ENCODE data around the gene TIPARP.
"Not testable (repeated sequence)": the region's sequence is repeated elsewhere in the genome, so short reads cannot be mapped to it uniquely, and the experiment has no call there.

The TIPARP gene

DNA sequence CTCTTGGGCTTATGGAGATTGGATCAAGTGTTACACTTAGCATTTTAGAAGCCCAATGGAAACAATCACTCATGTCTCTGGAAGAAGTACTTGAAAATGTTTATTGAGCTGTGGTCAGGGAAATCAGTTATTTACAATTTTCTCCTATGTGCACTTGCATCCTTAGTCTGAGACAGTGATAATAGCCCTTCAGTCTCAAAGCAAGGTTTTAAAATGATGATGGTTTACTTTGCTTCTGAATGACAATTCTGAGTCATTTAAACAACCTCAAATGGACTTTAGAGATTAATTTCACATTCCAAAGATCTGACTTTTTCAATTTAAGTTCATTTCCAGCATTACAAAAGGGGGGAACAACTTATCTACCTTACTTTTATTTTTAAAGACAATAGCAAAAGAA is 20.1 kb downstream of the TIPARP start:
- TF ChIP-seq CTCF (IDR thresholded peaks at IDR 0.05; ENCODE audit: low read depth, low read length), result no peak
- H3K4me3 ChIP-seq (ENCODE audit: low read depth, low read length), result no peak overlapping the region

DNA sequence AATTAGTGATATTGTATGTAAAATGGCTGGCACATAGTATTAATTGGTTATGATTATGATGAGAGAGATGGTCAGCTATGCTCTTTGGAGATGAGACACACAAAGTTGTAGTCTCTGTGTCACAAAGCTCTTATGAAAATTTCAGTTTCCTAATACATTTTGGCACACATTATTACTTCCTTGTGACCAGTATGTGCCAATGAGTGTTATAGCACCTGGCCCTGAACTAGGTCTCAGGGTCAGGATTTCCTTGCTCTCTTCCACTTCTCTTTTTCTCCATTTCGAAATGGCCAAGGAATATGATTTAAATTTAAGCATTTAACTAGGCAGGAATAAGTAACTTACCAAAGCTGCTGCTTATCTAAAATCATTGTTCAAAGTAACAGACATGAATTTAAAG is 28.0 kb downstream of the TIPARP start:
- H3K4me3 ChIP-seq (ENCODE audit: low read depth, low read length), result no peak overlapping the region
- no peak for TF ChIP-seq CTCF (IDR thresholded peaks at IDR 0.05; ENCODE audit: low read depth, low read length)

DNA sequence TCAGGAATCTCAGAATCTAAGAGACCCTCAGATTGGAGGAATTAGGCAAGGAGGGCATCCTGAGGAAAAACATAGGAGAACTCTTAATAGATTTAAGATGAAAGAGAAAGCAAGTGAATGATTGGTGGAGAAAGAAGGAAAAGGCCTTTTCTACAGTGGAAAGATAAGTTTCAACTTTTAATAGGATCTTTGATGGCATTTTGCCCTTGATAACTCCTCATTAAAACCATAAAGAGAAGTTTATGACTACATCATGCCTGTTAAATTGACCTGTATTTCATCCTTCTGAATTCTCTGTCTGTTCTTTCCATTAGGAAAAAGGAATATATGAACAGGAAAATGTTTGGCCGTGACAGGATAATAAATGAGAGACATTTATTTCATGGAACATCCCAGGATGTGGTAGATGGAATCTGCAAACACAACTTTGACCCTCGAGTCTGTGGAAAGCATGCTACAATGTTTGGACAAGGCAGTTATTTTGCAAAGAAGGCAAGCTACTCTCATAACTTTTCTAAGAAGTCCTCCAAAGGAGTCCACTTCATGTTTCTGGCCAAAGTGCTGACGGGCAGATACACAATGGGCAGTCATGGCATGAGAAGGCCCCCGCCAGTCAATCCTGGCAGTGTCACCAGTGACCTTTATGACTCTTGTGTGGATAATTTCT is 30.1 kb downstream of the TIPARP start:
- no peak for TF ChIP-seq CTCF (IDR thresholded peaks at IDR 0.05; ENCODE audit: low read depth, low read length)
- H3K4me3 ChIP-seq (ENCODE audit: low read depth, low read length), result no peak overlapping the region

DNA sequence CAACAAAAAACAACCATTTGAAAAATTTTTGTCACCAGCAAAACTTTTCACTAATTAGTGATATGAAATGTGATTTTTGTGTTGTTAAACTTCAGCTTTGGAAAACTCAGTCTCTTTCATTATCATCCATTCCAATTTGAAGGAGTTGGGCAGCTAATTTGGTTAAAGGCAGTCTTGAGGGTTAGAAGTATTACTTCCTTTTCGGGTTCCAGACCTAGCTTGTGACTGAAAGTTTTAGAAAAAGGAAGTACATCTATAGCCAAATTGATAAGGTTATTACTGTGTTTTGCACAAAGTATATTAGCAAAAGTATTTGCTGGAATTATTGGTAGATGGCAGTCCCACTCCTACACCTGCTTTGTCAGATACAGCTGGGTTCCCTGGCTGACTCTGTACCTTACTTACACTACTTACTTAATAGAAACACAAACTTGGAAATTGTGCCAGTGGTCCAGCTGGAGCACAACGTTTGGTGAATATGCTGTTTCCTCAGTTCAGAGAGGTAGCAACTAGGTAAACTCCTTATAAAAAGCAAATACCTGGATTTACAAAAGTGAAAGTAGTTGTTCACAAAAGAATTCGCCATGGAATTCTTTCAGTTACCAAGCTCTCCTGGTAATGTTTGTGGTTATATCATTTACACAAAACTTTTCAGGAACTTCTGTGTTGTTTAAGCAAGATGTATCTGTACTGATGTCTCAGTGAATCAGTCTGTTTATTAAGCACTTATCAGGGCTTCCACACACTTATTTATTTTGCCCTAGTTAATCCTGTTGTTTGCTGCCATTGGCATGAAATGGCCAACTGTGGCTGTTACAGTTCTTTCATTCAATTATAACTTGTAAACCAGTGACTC is 31.6 kb downstream of the TIPARP start:
- no peak overlapping the region for H3K4me3 ChIP-seq (ENCODE audit: low read depth, low read length)

DNA sequence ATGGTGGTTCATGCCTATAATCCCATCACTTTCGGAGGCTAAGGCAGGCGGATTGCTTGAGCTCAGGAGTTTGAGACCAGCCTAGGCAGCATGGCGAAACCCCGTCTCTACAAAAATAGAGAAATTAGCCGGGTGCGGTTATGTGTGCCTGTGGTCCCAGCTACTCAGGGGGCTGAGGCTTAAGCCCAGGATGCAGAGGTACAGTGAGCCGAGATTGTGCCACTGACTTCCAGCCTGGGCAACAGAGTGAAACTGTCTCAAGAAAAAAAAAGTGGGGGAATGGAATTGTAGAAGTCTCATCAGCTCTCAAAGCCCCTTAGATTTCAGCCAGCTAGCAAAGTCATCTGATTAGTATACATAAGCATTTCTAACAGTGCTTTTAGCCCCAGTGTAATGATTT is 33.2 kb downstream of the TIPARP start:
- no peak overlapping the region for H3K4me3 ChIP-seq (ENCODE audit: low read depth, low read length)
- no peak for TF ChIP-seq CTCF (IDR thresholded peaks at IDR 0.05; ENCODE audit: low read depth, low read length)

More for the DNA sequence above, 31.6 kb downstream of the TIPARP start:
- no peak for TF ChIP-seq CTCF (IDR thresholded peaks at IDR 0.05; ENCODE audit: low read depth, low read length)

GRCh38 chr3:156710429-156710828 is 36.0 kb downstream of the TIPARP start:
- no peak for TF ChIP-seq CTCF (IDR thresholded peaks at IDR 0.05; ENCODE audit: low read depth, low read length)
- no peak overlapping the region for H3K4me3 ChIP-seq (ENCODE audit: low read depth, low read length)

- no peak for TF ChIP-seq CTCF (IDR thresholded peaks at IDR 0.05; ENCODE audit: low read depth, low read length)
- no peak overlapping the region for H3K4me3 ChIP-seq (ENCODE audit: low read depth, low read length)
Measured at GRCh38 chr3:156711113-156711512, 36.7 kb downstream of the TIPARP start.

GRCh38 chr3:156711944-156712343 is 37.6 kb downstream of the TIPARP start:
- H3K4me3 ChIP-seq (ENCODE audit: low read depth, low read length), result not testable (repeated sequence)

Measured in WI38 (cell line).